Endothelial cell of umbilical vein (primary cell): ENCODE results near the gene ZNF280D. TPM values are rescaled to one million over a fixed set of nuclear protein-coding genes. Genes with fewer than 3 reads are reported as not detected.

Experiments
- BruUV-seq: library from RNA; stranded (reverse); fragments of 400-500 nt; replicated peaks from 2 replicates; lab custom pipeline; 2021; lab: Mats Ljungman, UMichigan
- CTCF ChIA-PET: fragments of 300-600, 350-600 bp; sonication (Branson Sonifier 250); formaldehyde crosslinking; loops from one replicate; lab custom pipeline; 2021; ENCODE audit warnings: antibody characterized with exemption, inconsistent platforms; lab: Charles Lee
- POLR2A ChIA-PET: fragments of 300-600, 350-600 bp; sonication (Branson Sonifier 250); formaldehyde crosslinking; loops from one replicate; lab custom pipeline; 2021; ENCODE audit warnings: antibody characterized with exemption, inconsistent platforms; lab: Charles Lee
- DNase-seq: peaks from one replicate; pipeline ENCODE4 v3.0.0-alpha.2; 2011; ENCODE audit warnings: low read depth, low spot score
- FAIRE-seq: peaks from 2 replicates; lab custom pipeline; 2011; peaks lifted over from hg19 to GRCh38; lab: Jason Lieb, UNC
- H2AFZ ChIP-seq: 2 replicates; pipeline ENCODE4 v1.6.0; 2012; ENCODE audit warnings: low read depth, low read length, control low read depth, inconsistent platforms
- H3K27ac ChIP-seq: 2 replicates; pipeline ENCODE4 v1.5.1; 2011; ENCODE audit warnings: low read depth, mild to moderate bottlenecking, control low read depth, low read length, moderate library complexity; ENCODE audit not compliant: insufficient read depth
- H3K27me3 ChIP-seq, 2 experiments: 2 replicates each; pipeline versions ENCODE4 v1.6.0 to v1.6.1; 2011; ENCODE audit warnings: low read length in 2 of 2, mixed read lengths in 1 of 2; ENCODE audit not compliant: control insufficient read depth in 2 of 2, insufficient read depth in 2 of 2
- H3K36me3 ChIP-seq, 2 experiments: 2 replicates in 1 of 2; 3 replicates in 1 of 2; pipeline ENCODE4 v1.5.1; 2011; ENCODE audit warnings: low read length in 2 of 2, mild to moderate bottlenecking in 1 of 2, moderate library complexity in 1 of 2; ENCODE audit not compliant: control insufficient read depth in 2 of 2, insufficient read depth in 2 of 2; ENCODE audit errors: extremely low read depth in 1 of 2
- H3K4me1 ChIP-seq: 3 replicates; pipeline ENCODE4 v1.5.1; 2011; ENCODE audit warnings: mild to moderate bottlenecking, low read length; ENCODE audit not compliant: control insufficient read depth, insufficient read depth; ENCODE audit errors: extremely low read depth
- H3K4me2 ChIP-seq: 2 replicates; pipeline ENCODE4 v1.6.1; 2011; ENCODE audit warnings: low read length, control low read depth, mixed read lengths; ENCODE audit not compliant: insufficient read depth
- H3K4me3 ChIP-seq, 3 experiments: fragments of 200-600 bp in 1 of 3; sonication (generic), shearing (Covaris generic) in 1 of 3; replicated peaks in 1 of 3; 2 replicates each; pipeline ENCODE4 v1.5.1; 2011 to 2016; ENCODE audit warnings: control low read depth in 3 of 3, low read length in 3 of 3, mild to moderate bottlenecking in 2 of 3, inconsistent platforms in 1 of 3, low read depth in 1 of 3, moderate library complexity in 1 of 3; ENCODE audit not compliant: insufficient read depth in 1 of 3
- H3K79me2 ChIP-seq: 2 replicates; pipeline ENCODE4 v1.6.0; 2012; ENCODE audit warnings: low read length, inconsistent platforms; ENCODE audit not compliant: control insufficient read depth, insufficient read depth
- H3K9ac ChIP-seq: replicated peaks from 2 replicates; pipeline ENCODE3; 2011; ENCODE audit warnings: low read length, control low read depth; ENCODE audit not compliant: insufficient read depth; ENCODE audit errors: extremely low read depth
- H3K9me1 ChIP-seq: replicated peaks from 3 replicates; pipeline ENCODE4 v1.6.0; 2011; ENCODE audit warnings: mild to moderate bottlenecking, low read length; ENCODE audit not compliant: control insufficient read depth, insufficient read depth; ENCODE audit errors: extremely low read depth
- H3K9me3 ChIP-seq: replicated peaks from 2 replicates; pipeline ENCODE4 v1.5.1; 2012; ENCODE audit warnings: low read length, inconsistent platforms; ENCODE audit not compliant: control insufficient read depth, insufficient read depth
- H4K20me1 ChIP-seq: replicated peaks from 2 replicates; pipeline ENCODE3; 2011; ENCODE audit warnings: mild to moderate bottlenecking, low read length; ENCODE audit not compliant: control insufficient read depth, insufficient read depth; ENCODE audit errors: extremely low read depth
- CTCF ChIP-seq, 2 donors: IDR thresholded peaks; 1 replicate in 1 of 2; 2 replicates in 1 of 2; pipeline ENCODE4 v1.5.1; 2011; ENCODE audit warnings: low read length in 2 of 2, mild to moderate bottlenecking in 2 of 2, moderate library complexity in 2 of 2, control low read depth in 1 of 2, inconsistent platforms in 1 of 2, low read depth in 1 of 2; ENCODE audit not compliant: insufficient read depth in 1 of 2; ENCODE audit errors: extremely low read depth in 1 of 2
- EZH2 ChIP-seq: IDR thresholded peaks from 2 replicates; pipeline ENCODE4 v1.6.1; 2012; ENCODE audit warnings: borderline replicate concordance, low read depth, mild to moderate bottlenecking, moderate library complexity, low read length, inconsistent platforms; ENCODE audit not compliant: severe bottlenecking
- FOS ChIP-seq: IDR thresholded peaks from 2 replicates; pipeline ENCODE4 v1.6.1; 2011; ENCODE audit warnings: mild to moderate bottlenecking, low read length, moderate library complexity, borderline replicate concordance; ENCODE audit not compliant: insufficient read depth
- GATA2 ChIP-seq: IDR thresholded peaks from 2 replicates; pipeline ENCODE4 v1.7.0; 2011; ENCODE audit warnings: low read depth, mild to moderate bottlenecking, moderate library complexity, mixed read lengths, low read length; ENCODE audit not compliant: insufficient read length, insufficient read depth
- JUN ChIP-seq: IDR thresholded peaks from 2 replicates; pipeline ENCODE4 v1.6.1; 2011; ENCODE audit warnings: borderline replicate concordance, low read depth; ENCODE audit not compliant: insufficient read length, insufficient read depth
- MAX ChIP-seq: IDR thresholded peaks from 2 replicates; pipeline ENCODE4 v1.6.1; 2011; ENCODE audit not compliant: insufficient read depth, insufficient read length
- MYC ChIP-seq: IDR thresholded peaks from one replicate; pipeline ENCODE4 v1.6.1; 2011; ENCODE audit warnings: mild to moderate bottlenecking, low read depth, low read length
- POLR2A ChIP-seq: IDR thresholded peaks from 2 replicates; pipeline ENCODE4 v1.6.1; 2012; ENCODE audit warnings: low read depth, mild to moderate bottlenecking, control low read depth, low read length
- POLR2AphosphoS5 ChIP-seq: IDR thresholded peaks from 2 replicates; pipeline ENCODE4 v1.6.1; 2012; ENCODE audit warnings: low read depth, mild to moderate bottlenecking, control low read depth, low read length, moderate library complexity; ENCODE audit not compliant: insufficient read depth
- dilution Hi-C: fragments of 300-500 bp; cut with MboI; formaldehyde crosslinking; loops from one replicate; pipeline ENCODE4 v1.15.0; 2019; ENCODE audit warnings: low sequenced_read_pairs; ENCODE audit not compliant: extremely low pct_ligation_motif_present
- intact Hi-C: fragments of 100-400 bp; cut with micrococcal nuclease; formaldehyde crosslinking; loops from one replicate; pipeline ENCODE4 v1.10.0; 2022
- polyA plus RNA-seq, 4 experiments: library from polyadenylated mRNA; depleted of rRNA in 3 of 4; stranded (reverse) in 3 of 4; unstranded in 1 of 4; fragments of >200 nt; gene quantifications; 2 replicates each; pipeline versions ENCODE4 v1.2.1 to v1.2.3, GENCODE V29; 2011 to 2012; ENCODE audit warnings: missing spikeins in 1 of 4
- total RNA-seq: library from RNA; stranded (reverse); gene quantifications from 2 replicates; pipeline ENCODE4 v1.2.3, GENCODE V29; 2021

The ZNF280D gene
- total and polyA plus RNA-seq, 2 donors (not counting 3 experiments of a cell fraction or from before 2014, with no cell fraction given): 9.6 to 42.1 TPM

- DNase-seq (no peak), FAIRE-seq (no peak)
- no peak overlapping the region for H3K4me3 ChIP-seq
- no peaks in the 10 kb centered on the region for H3K9me3 ChIP-seq
- ChIA-PET CTCF (interaction anchor here (0.9 kb wide), 1 partner anchor 14 kb away, joined by 4 read pairs; no protein-coding TSS in a partner anchor), POLR2A (no interaction called here)
- H2AFZ ChIP-seq: no peak overlapping the region
- no peaks in the 10 kb centered on the region for H3K27me3 ChIP-seq
- H3K79me2 ChIP-seq: no peaks in the 10 kb centered on the region
- H3K9ac ChIP-seq: no peak overlapping the region
- H4K20me1 ChIP-seq: no peaks in the 10 kb centered on the region
- BruUV-seq: no TSS peak
- TF ChIP-seq FOS (no peak), POLR2A (no peak), MYC (no peak), GATA2 (no peak), POLR2AphosphoS5 (no peak), JUN (no peak), EZH2 (no peak)
- no peaks in the 10 kb centered on the region for H3K4me1 ChIP-seq
- dilution Hi-C loops (no loop called here), intact Hi-C loops (no loop called here)
- H3K9me1 ChIP-seq: peaks cover 2% of the 10 kb centered on the region
- H3K4me2 ChIP-seq: no peak overlapping the region
- peaks cover 0 to 2% of the 10 kb centered on the region in 2 experiments for H3K36me3 ChIP-seq
- H3K27ac ChIP-seq: no peak overlapping the region
Observed at GRCh38 chr15:56667517-56667916, 65.8 kb downstream of the ZNF280D start.

- Histone ChIP-seq H3K27ac (no peak overlapping the region), H3K36me3 (peaks cover 0 to 2% of the 10 kb centered on the region in 2 experiments), H3K27me3 (no peaks in the 10 kb centered on the region)
Observed at GRCh38 chr15:56660943-56661342, 72.4 kb downstream of the ZNF280D start.

More at GRCh38 chr15:56660943-56661342, 72.4 kb downstream of the ZNF280D start:
- Histone ChIP-seq H3K9me3 (no peaks in the 10 kb centered on the region), H3K9me1 (peaks cover 2% of the 10 kb centered on the region), H3K4me2 (no peak overlapping the region), H2AFZ (no peak overlapping the region), H4K20me1 (no peaks in the 10 kb centered on the region), H3K4me3 (no peak overlapping the region), H3K4me1 (no peaks in the 10 kb centered on the region), H3K79me2 (no peaks in the 10 kb centered on the region), H3K9ac (no peak overlapping the region)
- dilution Hi-C loops: no loop called here
- TF ChIP-seq FOS (no peak), MAX (no peak), JUN (no peak), POLR2AphosphoS5 (no peak), EZH2 (no peak), POLR2A (no peak), CTCF (IDR thresholded peaks at IDR 0.05; ENCODE audit: extremely low read depth in 1 of 2, insufficient read depth in 1 of 2, low read depth in 1 of 2, low read length in 2 of 2) (no peak), MYC (no peak), GATA2 (no peak)
- ChIA-PET POLR2A (no interaction called here), CTCF (interaction anchor here (1.6 kb wide), 1 partner anchor 164 kb away, joined by 3 read pairs; no protein-coding TSS in a partner anchor)
- intact Hi-C loops: no loop called here
- no peak for FAIRE-seq
- no TSS peak for BruUV-seq
- no peak for DNase-seq
